ENCODE measurements around the gene ZNF205. TPM values are rescaled to one million over a fixed set of nuclear protein-coding genes. Genes with fewer than 3 reads are reported as not detected.

The ZNF205 gene
- total RNA-seq, 1 experiment from 2014 or later: 18.3 TPM

- ATAC-seq (no peak), DNase-seq (ENCODE audit: low read depth, low spot score) (no peak)
- TF ChIP-seq TCF7L2 (IDR thresholded peaks at IDR 0.05; ENCODE audit: low read depth, low read length) (no peak), CTCF (IDR thresholded peaks at IDR 0.05) (peak; percentile 91), POLR2AphosphoS5 (IDR thresholded peaks at IDR 0.05; ENCODE audit: low read depth, low read length) (no peak)
- H3K27me3 ChIP-seq (ENCODE audit: control insufficient read depth, insufficient read depth, low read length): no peaks in the 10 kb centered on the region
- BruUV-seq (replicated peaks): no TSS peak
- intact Hi-C loops (cut with micrococcal nuclease; ENCODE audit: unreplicated experiment) (no loop called here), in situ Hi-C loops (cut with HindIII; ENCODE audit: low pct_unique_long_range_greater_than_20kb, low sequenced_read_pairs) (no loop called here)
- peak overlapping the region; percentile 70; the same call in 1 of the 2 replicates for H3K27ac ChIP-seq (ENCODE audit: low read length)
- H3K9me3 ChIP-seq (ENCODE audit: control insufficient read depth, insufficient read depth, low read depth, low read length): no peaks in the 10 kb centered on the region
- CTCF ChIA-PET: interaction anchor here (0.6 to 0.7 kb wide), 2 partner anchors 29 to 82 kb away, joined by 6 to 10 read pairs; no protein-coding TSS in a partner anchor
- POLR2A ChIA-PET: no interaction called here
- H3K4me1 ChIP-seq (ENCODE audit: control insufficient read depth, insufficient read depth, low read length): peaks cover 9% of the 10 kb centered on the region
- no peak overlapping the region for H3K4me3 ChIP-seq (ENCODE audit: low read depth in 2 of 2, low read length in 2 of 2)
- H3K36me3 ChIP-seq (ENCODE audit: control insufficient read depth, insufficient read depth, low read length): 0 out of 2 replicates have a peak, but pooled peaks cover 2% of the 10 kb centered on the region
Measured at GRCh38 chr16:3101018-3101840, 11.2 kb upstream of the ZNF205 start.

GRCh38 chr16:3101841-3102470, 10.4 kb upstream of the ZNF205 start:
- Histone ChIP-seq H3K4me1 (ENCODE audit: control insufficient read depth, insufficient read depth, low read length) (peaks cover 9% of the 10 kb centered on the region), H3K9me3 (ENCODE audit: control insufficient read depth, insufficient read depth, low read depth, low read length) (no peaks in the 10 kb centered on the region), H3K27me3 (ENCODE audit: control insufficient read depth, insufficient read depth, low read length) (no peaks in the 10 kb centered on the region), H3K36me3 (ENCODE audit: control insufficient read depth, insufficient read depth, low read length) (0 out of 2 replicates have a peak, but pooled peaks cover 2% of the 10 kb centered on the region), H3K4me3 (ENCODE audit: low read depth in 2 of 2, low read length in 2 of 2) (no peak overlapping the region), H3K27ac (ENCODE audit: low read length) (no peak overlapping the region)
- intact Hi-C loops (cut with micrococcal nuclease; ENCODE audit: unreplicated experiment): no loop called here
- TF ChIP-seq TCF7L2 (IDR thresholded peaks at IDR 0.05; ENCODE audit: low read depth, low read length) (no peak), SIN3A (IDR thresholded peaks at IDR 0.05; ENCODE audit: borderline replicate concordance, insufficient read depth, low read depth, low read length) (no peak), REST (IDR thresholded peaks at IDR 0.05; ENCODE audit: insufficient read depth in 1 of 2, low read depth in 2 of 2, low read length in 1 of 2) (no peak), POLR2AphosphoS5 (IDR thresholded peaks at IDR 0.05; ENCODE audit: low read depth, low read length) (no peak), CTCF (IDR thresholded peaks at IDR 0.05) (no peak)
- no TSS peak for BruUV-seq (replicated peaks)
- ATAC-seq (no peak), DNase-seq (ENCODE audit: low read depth, low spot score) (no peak)
- ChIA-PET CTCF (interaction anchor here (0.7 kb wide), 1 partner anchor 81 kb away, joined by 10 read pairs; no protein-coding TSS in a partner anchor), POLR2A (no interaction called here)
- in situ Hi-C loops (cut with HindIII; ENCODE audit: low pct_unique_long_range_greater_than_20kb, low sequenced_read_pairs): no loop called here
